ENCODE results near the gene GNG7.
"Not testable (repeated sequence)": the region's sequence is repeated elsewhere in the genome, so short reads cannot be mapped to it uniquely, and the experiment has no call there.

The GNG7 gene

GRCh38 chr19:2714531-2715269 is 12.2 kb upstream of the GNG7 start:
- Histone ChIP-seq H3K4me3 (ENCODE audit: low read length) (no peak overlapping the region), H3K36me3 (replicated peaks; ENCODE audit: low read depth, low read length) (no peaks in the 10 kb centered on the region), H3K4me1 (ENCODE audit: low read length) (peaks cover 15% of the 10 kb centered on the region), H4K20me1 (ENCODE audit: insufficient read depth, low read length) (no peaks in the 10 kb centered on the region), H3K4me2 (ENCODE audit: low read length) (no peak overlapping the region), H2AFZ (ENCODE audit: low read depth, low read length) (no peak overlapping the region), H3K79me2 (ENCODE audit: low read length) (no peaks in the 10 kb centered on the region), H3K9ac (ENCODE audit: low read length) (no peak overlapping the region), H3K27ac (ENCODE audit: low read length) (no peak overlapping the region), H3K9me3 (ENCODE audit: insufficient read depth, low read length) (peaks cover 7% of the 10 kb centered on the region), H3K27me3 (ENCODE audit: low read depth, low read length) (peaks cover 10% of the 10 kb centered on the region; the same call in 1 of the 2 replicates)
- TF ChIP-seq EZH2phosphoT487 (IDR thresholded peaks at IDR 0.05; ENCODE audit: low read depth) (no peak), CTCF (IDR thresholded peaks at IDR 0.05; ENCODE audit: low read depth, low read length) (no peak)

GRCh38 chr19:2714102-2714501 is 11.6 kb upstream of the GNG7 start:
- H3K4me1 ChIP-seq (ENCODE audit: low read length), result peaks cover 15% of the 10 kb centered on the region
- H3K27me3 ChIP-seq (ENCODE audit: low read depth, low read length); H3K4me2 ChIP-seq (ENCODE audit: low read length); H4K20me1 ChIP-seq (ENCODE audit: insufficient read depth, low read length); H3K36me3 ChIP-seq (replicated peaks; ENCODE audit: low read depth, low read length); H3K4me3 ChIP-seq (ENCODE audit: low read length); H2AFZ ChIP-seq (ENCODE audit: low read depth, low read length); H3K27ac ChIP-seq (ENCODE audit: low read length); H3K79me2 ChIP-seq (ENCODE audit: low read length); H3K9ac ChIP-seq (ENCODE audit: low read length); H3K9me3 ChIP-seq (ENCODE audit: insufficient read depth, low read length): not testable (repeated sequence)

- not testable (repeated sequence) for H3K4me2 ChIP-seq (ENCODE audit: low read length); H3K27me3 ChIP-seq (ENCODE audit: low read depth, low read length); H4K20me1 ChIP-seq (ENCODE audit: insufficient read depth, low read length); H3K79me2 ChIP-seq (ENCODE audit: low read length); H3K27ac ChIP-seq (ENCODE audit: low read length); H3K36me3 ChIP-seq (replicated peaks; ENCODE audit: low read depth, low read length); H2AFZ ChIP-seq (ENCODE audit: low read depth, low read length); H3K9me3 ChIP-seq (ENCODE audit: insufficient read depth, low read length); H3K9ac ChIP-seq (ENCODE audit: low read length); H3K4me3 ChIP-seq (ENCODE audit: low read length)
- peaks cover 15% of the 10 kb centered on the region for H3K4me1 ChIP-seq (ENCODE audit: low read length)
These were observed 10.7 kb upstream of the GNG7 start for GRCh38 chr19:2713170-2713569.

GRCh38 chr19:2711875-2712205 is 9.3 kb upstream of the GNG7 start:
- Histone ChIP-seq H3K9me3 (ENCODE audit: insufficient read depth, low read length) (peaks cover 10% of the 10 kb centered on the region), H3K4me3 (ENCODE audit: low read length) (no peak overlapping the region), H3K4me1 (ENCODE audit: low read length) (peaks cover 15% of the 10 kb centered on the region), H2AFZ (ENCODE audit: low read depth, low read length) (no peak overlapping the region), H3K36me3 (replicated peaks; ENCODE audit: low read depth, low read length) (no peaks in the 10 kb centered on the region), H3K27ac (ENCODE audit: low read length) (no peak overlapping the region), H4K20me1 (ENCODE audit: insufficient read depth, low read length) (no peaks in the 10 kb centered on the region), H3K4me2 (ENCODE audit: low read length) (no peak overlapping the region), H3K79me2 (ENCODE audit: low read length) (no peaks in the 10 kb centered on the region), H3K27me3 (ENCODE audit: low read depth, low read length) (peaks cover 6% of the 10 kb centered on the region; the same call in 1 of the 2 replicates), H3K9ac (ENCODE audit: low read length) (no peak overlapping the region)
- TF ChIP-seq CTCF (IDR thresholded peaks at IDR 0.05; ENCODE audit: low read depth, low read length) (no peak), EZH2phosphoT487 (IDR thresholded peaks at IDR 0.05; ENCODE audit: low read depth) (no peak)

GRCh38 chr19:2711172-2711874 is 8.8 kb upstream of the GNG7 start:
- Histone ChIP-seq H3K27ac (ENCODE audit: low read length) (no peak overlapping the region), H4K20me1 (ENCODE audit: insufficient read depth, low read length) (no peaks in the 10 kb centered on the region), H3K9ac (ENCODE audit: low read length) (no peak overlapping the region), H3K4me3 (ENCODE audit: low read length) (no peak overlapping the region), H3K79me2 (ENCODE audit: low read length) (no peaks in the 10 kb centered on the region), H3K36me3 (replicated peaks; ENCODE audit: low read depth, low read length) (no peaks in the 10 kb centered on the region), H2AFZ (ENCODE audit: low read depth, low read length) (no peak overlapping the region), H3K27me3 (ENCODE audit: low read depth, low read length) (peaks cover 6% of the 10 kb centered on the region; the same call in 1 of the 2 replicates), H3K4me2 (ENCODE audit: low read length) (no peak overlapping the region), H3K4me1 (ENCODE audit: low read length) (peaks cover 15% of the 10 kb centered on the region), H3K9me3 (ENCODE audit: insufficient read depth, low read length) (peaks cover 10% of the 10 kb centered on the region)
- no peak for TF ChIP-seq CTCF (IDR thresholded peaks at IDR 0.05; ENCODE audit: low read depth, low read length)
- no peak for TF ChIP-seq EZH2phosphoT487 (IDR thresholded peaks at IDR 0.05; ENCODE audit: low read depth)
